ENCODE data around the gene PTGER3. TPM values are rescaled to one million over a fixed set of nuclear protein-coding genes. Genes with fewer than 3 reads are reported as not detected.

PTGER3 gene
- total RNA-seq = 0.47 and 0.51 TPM in 2 replicates

DNA sequence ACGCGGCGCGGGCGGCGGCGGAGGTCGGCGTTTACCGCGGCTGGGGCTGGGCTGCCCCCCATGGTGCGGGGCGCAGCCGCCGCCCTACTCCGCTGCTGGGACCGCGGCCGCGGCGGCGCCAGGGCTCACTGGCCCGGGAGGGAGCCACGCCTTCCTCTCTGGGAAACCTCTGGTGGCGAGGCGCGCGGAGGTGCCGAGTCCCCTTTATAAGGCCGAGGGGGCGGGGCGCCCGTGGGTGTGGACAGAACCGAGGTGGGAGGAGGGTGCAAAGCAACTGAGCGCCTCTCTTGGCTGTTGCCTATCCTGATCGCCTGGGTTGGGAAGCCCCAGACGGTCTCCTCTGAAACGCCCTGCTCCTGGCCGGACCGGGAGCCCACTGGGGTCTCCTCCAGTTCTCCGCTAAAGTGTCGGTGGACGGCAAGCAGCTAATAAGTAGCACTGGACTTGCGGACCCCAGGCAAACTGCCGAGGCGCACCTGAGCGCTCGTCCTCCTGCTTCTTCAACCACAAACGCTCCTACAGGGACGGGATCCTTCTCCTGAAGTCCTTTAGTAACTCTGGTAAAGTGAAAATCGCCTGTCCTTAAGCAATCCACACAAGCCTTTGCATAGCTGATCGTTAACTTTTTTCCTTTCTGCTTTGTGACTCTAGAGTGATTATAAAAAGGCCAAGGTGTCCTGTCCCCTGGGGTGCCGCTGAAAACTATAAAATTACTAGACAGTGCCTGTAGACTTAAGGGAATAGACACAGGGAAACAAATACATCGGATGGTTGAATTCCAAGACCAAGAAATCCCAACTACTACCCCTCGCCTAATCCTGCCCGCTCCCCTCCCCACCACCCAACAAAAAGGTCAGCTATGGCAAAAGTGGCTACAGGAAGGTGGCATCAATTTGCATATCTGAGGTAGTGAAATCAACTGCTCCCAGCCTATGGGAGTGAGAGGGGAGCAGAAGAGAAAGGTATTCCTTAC lies at the start of gene PTGER3:
PTGER3 (minus strand) TSS at position 182 of the 973 bp plus-strand sequence. CDS start 239 bp downstream, outside the sequence.

DNA sequence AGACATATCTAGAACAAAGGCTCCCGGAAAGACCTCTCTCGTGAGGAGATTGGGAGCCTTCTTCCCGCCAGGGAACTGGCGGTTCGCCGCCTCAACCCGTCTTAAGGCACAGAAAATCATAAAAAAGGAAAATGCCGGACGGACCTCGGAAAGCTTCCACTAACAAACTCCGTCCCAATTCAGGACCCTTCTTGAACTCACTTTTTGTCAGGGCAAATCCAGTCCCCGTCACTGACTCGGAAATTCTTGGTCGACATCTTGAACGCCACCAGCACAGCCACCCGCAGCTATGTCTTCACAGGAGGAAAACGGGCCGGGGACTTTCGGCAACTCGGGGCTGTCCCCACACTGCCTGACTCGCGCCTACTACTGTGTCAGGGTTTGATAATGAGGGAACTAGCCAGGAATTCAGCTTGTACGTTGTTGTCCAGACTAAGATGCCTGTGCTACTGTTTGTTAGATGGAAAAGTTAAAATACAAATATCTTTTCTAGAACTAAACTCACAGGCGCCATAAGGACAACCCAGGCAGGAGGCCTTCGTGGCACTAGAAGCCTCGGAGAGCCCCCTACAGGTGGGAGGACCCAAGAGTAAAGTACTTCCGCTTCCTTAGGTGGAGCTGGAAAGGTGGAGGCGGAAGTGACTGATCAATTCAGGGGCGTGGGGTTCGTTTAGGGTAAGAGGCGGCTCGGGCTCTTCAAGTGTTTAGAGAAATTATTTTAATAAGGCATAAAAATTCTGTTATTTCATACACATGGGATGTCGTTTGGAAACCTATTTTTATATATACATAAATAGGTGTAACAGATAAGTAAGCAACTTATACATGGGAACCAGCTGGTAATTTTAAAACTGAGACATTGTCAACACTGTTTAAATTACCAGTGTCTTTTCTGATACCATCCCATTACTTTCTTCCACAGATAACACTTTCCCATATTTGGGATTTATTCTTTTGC lies 33.4 kb upstream of the PTGER3 start, which contains the start of gene ZRANB2:
ZRANB2 (minus strand) TSS at position 297 of the 958 bp plus-strand sequence; CDS start at position 257, 40 bp downstream.

Other genes starting within 250 kb of the PTGER3 start
- 34.5 and 38.0 TPM in 2 replicates for gene ZRANB2, start 33.2 kb upstream of the PTGER3 start, total RNA-seq